Temporal lobe (tissue), 2 donors: Measurements from ENCODE around the gene TM2D3. TPM values are rescaled to one million over a fixed set of nuclear protein-coding genes. Genes with fewer than 3 reads are reported as not detected.

Experiments used
- small RNA-seq: library from RNA; depleted of rRNA; stranded (forward); fragments of <200 nt; gene quantifications from one replicate; pipeline ENCODE3, GENCODE V24; 2014; ENCODE audit warnings: low replicate concordance
- total RNA-seq: library from RNA; depleted of rRNA; stranded (reverse); fragments of >200 nt; gene quantifications from one replicate; pipeline ENCODE4 v1.2.3, GENCODE V29; 2014

Gene TM2D3
- total RNA-seq, 1 donor from 2014 or later: 62.9 TPM

Small RNA genes lying within 50 kb of the gene (small RNA-seq; reads per million reads assigned to genes)
- not detected for gene RNU6-807P

Other genes with a start within 250 kb of the TM2D3 start
- 11.8 TPM for gene PCSK6, start 162.7 kb downstream of the TM2D3 start, total RNA-seq
- gene TARS3, start 72.1 kb upstream of the TM2D3 start, total RNA-seq: 32.7 TPM
- gene OR4F6, start 151.1 kb upstream of the TM2D3 start, total RNA-seq: not detected
- not detected for gene OR4F15, start 159.8 kb upstream of the TM2D3 start, total RNA-seq